ENCODE results near the gene DNAJB6.

- no peak for TF ChIP-seq SUZ12 (IDR thresholded peaks at IDR 0.05)
- TF ChIP-seq FOXK2 (IDR thresholded peaks at IDR 0.05) = no peak
- no peak for TF ChIP-seq FOXA1 (IDR thresholded peaks at IDR 0.05)
- TF ChIP-seq ZNF384 (IDR thresholded peaks at IDR 0.05) = no peak
- no peak for TF ChIP-seq CTBP1 (IDR thresholded peaks at IDR 0.05; ENCODE audit: borderline replicate concordance)
- TF ChIP-seq SP1 (IDR thresholded peaks at IDR 0.05) = no peak
- TF ChIP-seq LEF1 (IDR thresholded peaks at IDR 0.05; ENCODE audit: borderline replicate concordance) = no peak
- no peak for TF ChIP-seq HDGF (IDR thresholded peaks at IDR 0.05; ENCODE audit: borderline replicate concordance)
These were observed 108.6 kb downstream of the DNAJB6 start for GRCh38 chr7:157445246-157445955.
